HepG2 (cell line): ENCODE measurements around the gene KRT4.

Source experiments
- CAMTA2 ChIP-seq: sonication (generic); formaldehyde crosslinking; IDR thresholded peaks from 2 replicates; pipeline ENCODE4 v1.4.0; 2020; ENCODE audit warnings: mild to moderate bottlenecking, missing genetic modification reagents, borderline replicate concordance
- CHD4 ChIP-seq: fragments of 200-600 bp; sonication (generic); IDR thresholded peaks from 2 replicates; pipeline ENCODE4 v1.7.0; 2017; ENCODE audit warnings: mild to moderate bottlenecking, low read length, borderline replicate concordance
- CTCF ChIP-seq: sonication (generic); formaldehyde crosslinking; IDR thresholded peaks from 2 replicates; pipeline ENCODE4 v1.5.0; 2020; ENCODE audit warnings: mild to moderate bottlenecking, missing genetic modification reagents, moderate library complexity
- EP300 ChIP-seq, 3 experiments: sonication (generic) in 1 of 3; formaldehyde crosslinking in 1 of 3; IDR thresholded peaks; 2 replicates each; pipeline versions ENCODE4 v1.5.1 to v1.6.1; 2011 to 2020; ENCODE audit warnings: low read depth in 2 of 3, low read length in 2 of 3, borderline replicate concordance in 1 of 3, improper control_type of control experiment in 1 of 3, mild to moderate bottlenecking in 1 of 3, missing genetic modification reagents in 1 of 3, moderate library complexity in 1 of 3
- GABPA ChIP-seq, 2 experiments: IDR thresholded peaks; 2 replicates each; pipeline ENCODE4 v1.6.1; 2011 to 2016; ENCODE audit warnings: low read depth in 2 of 2, low read length in 1 of 2, missing biosample characterization in 1 of 2, missing genetic modification characterization in 1 of 2
- PHB2 ChIP-seq: fragments of 450-650 bp; IDR thresholded peaks from 2 replicates; pipeline ENCODE4 v1.6.1; 2018; ENCODE audit not compliant: partially characterized antibody
- POLR2AphosphoS2 ChIP-seq: IDR thresholded peaks from 2 replicates; pipeline ENCODE4 v1.6.1; 2011; ENCODE audit warnings: low read depth, low read length, improper control_type of control experiment
- PRDM10 ChIP-seq: sonication (generic); formaldehyde crosslinking; IDR thresholded peaks from 2 replicates; pipeline ENCODE4 v1.4.0; 2020; ENCODE audit warnings: low read depth, missing genetic modification reagents
- REST ChIP-seq, 2 experiments: IDR thresholded peaks; 2 replicates each; pipeline ENCODE4 v1.6.1; 2011 to 2012; ENCODE audit warnings: low read length in 2 of 2, borderline replicate concordance in 1 of 2, low read depth in 1 of 2, mild to moderate bottlenecking in 1 of 2, moderate library complexity in 1 of 2
- RXRA ChIP-seq: sonication (generic); formaldehyde crosslinking; IDR thresholded peaks from 2 replicates; pipeline ENCODE4 v1.5.1; 2020; ENCODE audit warnings: missing genetic modification reagents
- ZBTB33 ChIP-seq: sonication (generic); formaldehyde crosslinking; IDR thresholded peaks from 2 replicates; pipeline ENCODE4 v1.4.0; 2020; ENCODE audit warnings: missing genetic modification reagents
- ZNF607 ChIP-seq: sonication (generic); formaldehyde crosslinking; IDR thresholded peaks from 2 replicates; pipeline ENCODE4 v1.5.1; 2020; ENCODE audit warnings: missing genetic modification reagents, mild to moderate bottlenecking, borderline replicate concordance

GRCh38 chr12:52772188-52772587 is 41.7 kb downstream of the KRT4 start:
- TF ChIP-seq ZBTB33 (no peak), RXRA (CRISPR knock-in tag) (no peak), CTCF (CRISPR knock-in tag) (no peak), POLR2AphosphoS2 (no peak), GABPA (IDR thresholded peaks at IDR 0.05; ENCODE audit: low read depth, low read length) (no peak), GABPA (CRISPR knock-in tag; IDR thresholded peaks at IDR 0.05; ENCODE audit: low read depth) (no peak), PRDM10 (CRISPR knock-in tag) (no peak), EP300 (IDR thresholded peaks at IDR 0.05; ENCODE audit: low read depth in 2 of 2, low read length in 2 of 2) (no peak), EP300 (CRISPR knock-in tag; IDR thresholded peaks at IDR 0.05; ENCODE audit: borderline replicate concordance) (no peak), ZNF607 (CRISPR knock-in tag) (no peak), CAMTA2 (CRISPR knock-in tag) (no peak), CHD4 (no peak), REST (IDR thresholded peaks at IDR 0.05; ENCODE audit: borderline replicate concordance in 1 of 2, low read depth in 1 of 2, low read length in 2 of 2) (no peak), PHB2 (no peak)
